Hematopoietic multipotent progenitor cell (in vitro differentiated cells): ENCODE data around the gene RPS14. TPM values are rescaled to one million over a fixed set of nuclear protein-coding genes. Genes with fewer than 3 reads are reported as not detected.
A peak's percentile ranks its signal among the peaks of the same experiment; 100 is the strongest.

ENCODE experiments used
- DNase-seq, 3 donors: peaks; one replicate each; pipeline ENCODE4 v3.0.0-alpha.2; 2011 to 2015; ENCODE audit warnings: low read depth in 2 of 3, low spot score in 2 of 3
- total RNA-seq: library from RNA; depleted of rRNA; stranded (reverse); fragments of >200 nt; gene quantifications from one replicate; pipeline ENCODE4 v1.2.3, GENCODE V29; 2012

RPS14 gene
- total RNA-seq, 1 donor: 8,241 TPM

GRCh38 chr5:150402229-150402773 lies 47.2 kb downstream of the RPS14 start:
- DNase-seq: peak in 1 of 3 donors; percentile 39

- DNase-seq: peak in 1 of 3 donors; percentile 56
Measured at GRCh38 chr5:150401376-150402228, 47.9 kb downstream of the RPS14 start.

- no peak for DNase-seq
Measured at GRCh38 chr5:150401076-150401375, 48.5 kb downstream of the RPS14 start.

- peak in 1 of 3 donors; percentile 70 for DNase-seq
Measured at GRCh38 chr5:150400316-150401075, 49.0 kb downstream of the RPS14 start.

GRCh38 chr5:150399524-150400211 lies 49.9 kb downstream of the RPS14 start:
- peak in 1 of 3 donors; percentile 68 for DNase-seq

GRCh38 chr5:150398722-150399523 lies 50.6 kb downstream of the RPS14 start:
- DNase-seq: peak in 2 of 3 donors; percentile 66 to 79

- DNase-seq: peak in 1 of 3 donors; percentile 50
Measured at GRCh38 chr5:150397782-150398721, 51.5 kb downstream of the RPS14 start.

- DNase-seq: peak in 1 of 3 donors; percentile 31
Measured at GRCh38 chr5:150397146-150397781, 52.3 kb downstream of the RPS14 start.

- DNase-seq: no peak
Measured at GRCh38 chr5:150396267-150396666, 53.3 kb downstream of the RPS14 start.

GRCh38 chr5:150395688-150395975 lies 53.9 kb downstream of the RPS14 start:
- DNase-seq: no peak

GRCh38 chr5:150394912-150395687 lies 54.4 kb downstream of the RPS14 start:
- no peak for DNase-seq

GRCh38 chr5:150394131-150394530 lies 55.4 kb downstream of the RPS14 start:
- peak in 1 of 3 donors; percentile 22 for DNase-seq

- DNase-seq: no peak
Measured at GRCh38 chr5:150393096-150393645, 56.4 kb downstream of the RPS14 start.

- no peak for DNase-seq
Measured at GRCh38 chr5:150392680-150393079, 56.9 kb downstream of the RPS14 start.
